ENCODE measurements around the gene MTRR. TPM values are rescaled to one million over a fixed set of nuclear protein-coding genes. Genes with fewer than 3 reads are reported as not detected.

MTRR gene
- polyA plus RNA-seq (2012; ENCODE audit: low read depth, missing spikeins): 28.2 TPM

DNA sequence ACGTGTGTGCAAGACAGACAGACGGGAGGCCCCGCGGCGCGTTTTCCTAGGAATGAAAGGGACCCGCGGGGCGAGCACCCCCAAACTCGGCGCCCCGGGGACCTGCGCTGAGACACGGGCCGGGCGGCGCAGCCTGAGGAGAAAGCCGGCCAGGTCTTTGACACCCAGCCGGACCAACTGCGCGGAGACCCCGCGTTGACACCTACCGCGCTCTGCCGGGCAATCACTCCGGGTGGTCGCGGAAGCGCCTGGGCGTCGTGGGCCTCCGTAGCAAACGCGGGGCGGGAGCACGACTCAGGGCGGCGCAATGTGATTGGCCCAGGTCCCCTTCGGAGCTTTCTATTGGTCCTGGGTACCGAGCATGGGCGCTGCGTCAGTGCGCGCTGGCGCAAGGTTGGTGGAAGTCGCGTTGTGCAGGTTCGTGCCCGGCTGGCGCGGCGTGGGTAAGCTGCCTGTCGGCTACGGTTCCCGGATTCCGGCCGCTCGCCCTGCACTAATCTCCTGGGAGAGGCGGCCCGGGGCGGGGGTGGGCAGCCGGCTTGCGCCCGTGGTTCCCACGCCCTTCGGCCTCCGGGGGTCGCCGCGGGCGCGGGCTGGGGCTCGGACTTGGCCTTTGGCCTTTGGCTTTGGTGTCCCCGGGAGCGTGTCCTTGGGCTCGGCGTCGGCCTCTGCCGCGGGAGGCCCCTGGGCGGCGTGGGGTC, at the start of gene MTRR, which contains the start of gene FASTKD3:
MTRR (plus strand) TSS at position 376 of the 701 bp plus-strand sequence. CDS start 1,647 bp downstream, outside the sequence.
FASTKD3 (minus strand) TSS at position 259 of the 701 bp plus-strand sequence. CDS start 948 bp downstream, outside the sequence.
- TF ChIP-seq POLR2A (IDR thresholded peaks at IDR 0.05; ENCODE audit: low read depth, low read length) (peak; percentile 89), TAF1 (IDR thresholded peaks at IDR 0.05; ENCODE audit: low read depth, low read length) (no peak), POU2F2 (IDR thresholded peaks at IDR 0.05; ENCODE audit: low read depth, low read length) (peak; percentile 77), POLR2AphosphoS5 (IDR thresholded peaks at IDR 0.05; ENCODE audit: low read depth, low read length) (no peak; the same call in 1 of the 2 replicates), SPI1 (IDR thresholded peaks at IDR 0.05; ENCODE audit: low read depth, low read length) (no peak), PAX5 (IDR thresholded peaks at IDR 0.05; ENCODE audit: insufficient read depth, low read length, severe bottlenecking) (no peak)
- peak; percentile 81 for DNase-seq (ENCODE audit: insufficient read length, low spot score)
- peak; percentile 99 for FAIRE-seq

DNA sequence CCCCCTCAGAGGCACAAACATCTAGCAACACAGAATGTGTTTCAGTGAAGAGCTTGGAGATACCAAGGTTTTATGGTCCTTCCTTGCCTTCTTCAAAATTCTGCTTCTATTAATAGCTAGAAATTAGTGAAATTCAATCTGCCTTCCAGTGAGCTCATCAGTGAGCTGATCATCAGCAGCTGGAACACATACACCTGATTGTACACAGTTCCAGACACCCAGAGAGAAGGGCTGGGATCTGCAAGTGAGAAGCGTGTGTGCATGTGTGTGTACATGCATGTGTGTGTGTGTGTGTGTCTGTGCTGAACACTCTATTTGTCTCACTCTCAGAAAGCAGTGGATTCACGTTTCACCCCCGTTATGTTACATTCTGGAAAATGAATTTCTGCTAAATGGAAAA, 46.5 kb upstream of the MTRR start:
- TF ChIP-seq SPI1 (IDR thresholded peaks at IDR 0.05; ENCODE audit: low read depth, low read length): no peak
- TF ChIP-seq PAX5 (IDR thresholded peaks at IDR 0.05; ENCODE audit: insufficient read depth, low read length, severe bottlenecking): no peak
- no peak for TF ChIP-seq POLR2A (IDR thresholded peaks at IDR 0.05; ENCODE audit: low read depth, low read length)
- TF ChIP-seq POLR2AphosphoS5 (IDR thresholded peaks at IDR 0.05; ENCODE audit: low read depth, low read length): no peak
- TF ChIP-seq POU2F2 (IDR thresholded peaks at IDR 0.05; ENCODE audit: low read depth, low read length): no peak
- no peak for TF ChIP-seq TAF1 (IDR thresholded peaks at IDR 0.05; ENCODE audit: low read depth, low read length)
- FAIRE-seq (no peak), DNase-seq (ENCODE audit: insufficient read length, low spot score) (no peak)

DNA sequence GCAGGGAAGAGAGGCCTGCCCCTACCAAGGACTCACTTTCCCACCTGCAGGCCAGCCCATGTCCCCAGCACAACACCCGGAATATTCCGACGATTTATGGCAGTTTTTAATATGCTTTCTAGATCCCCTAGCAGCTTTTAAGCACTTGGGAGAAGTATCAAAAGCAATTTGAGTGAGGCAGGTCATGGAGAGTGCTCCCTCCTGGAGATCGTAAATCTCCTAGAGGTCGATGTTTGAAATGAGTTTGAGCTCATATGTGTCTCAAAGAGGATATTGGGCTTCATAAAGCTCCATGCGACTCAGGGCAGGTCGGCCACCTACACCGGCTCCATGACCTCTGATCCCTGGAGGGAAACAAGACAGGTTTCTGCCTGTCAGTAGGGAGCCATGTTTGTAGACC, 45.4 kb upstream of the MTRR start:
- no peak for FAIRE-seq
- no peak for DNase-seq (ENCODE audit: insufficient read length, low spot score)

DNA sequence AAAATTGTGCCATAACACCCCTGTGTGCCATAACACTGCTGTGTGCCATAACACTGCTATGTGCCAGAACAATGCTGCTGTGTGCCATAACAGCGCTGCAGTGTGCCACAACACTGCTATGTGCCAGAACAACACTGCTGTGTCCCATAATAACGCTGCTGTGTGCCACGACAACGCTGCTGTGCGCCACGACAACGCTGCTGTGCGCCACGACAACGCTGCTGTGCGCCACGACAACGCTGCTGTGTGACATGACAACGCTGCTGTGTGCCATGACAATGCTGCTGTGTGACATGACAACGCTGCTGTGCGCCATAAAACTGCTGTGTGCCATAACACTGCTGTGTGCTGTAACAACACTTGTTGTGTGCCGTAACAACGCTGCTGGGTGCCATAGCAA, 44.0 kb upstream of the MTRR start:
- TF ChIP-seq SPI1 (IDR thresholded peaks at IDR 0.05; ENCODE audit: low read depth, low read length) (no peak), POU2F2 (IDR thresholded peaks at IDR 0.05; ENCODE audit: low read depth, low read length) (no peak), POLR2A (IDR thresholded peaks at IDR 0.05; ENCODE audit: low read depth, low read length) (no peak), TAF1 (IDR thresholded peaks at IDR 0.05; ENCODE audit: low read depth, low read length) (no peak), PAX5 (IDR thresholded peaks at IDR 0.05; ENCODE audit: insufficient read depth, low read length, severe bottlenecking) (no peak), POLR2AphosphoS5 (IDR thresholded peaks at IDR 0.05; ENCODE audit: low read depth, low read length) (no peak)
- FAIRE-seq (no peak), DNase-seq (ENCODE audit: insufficient read length, low spot score) (no peak)

More for the DNA sequence above, 45.4 kb upstream of the MTRR start:
- TF ChIP-seq SPI1 (IDR thresholded peaks at IDR 0.05; ENCODE audit: low read depth, low read length): no peak
- TF ChIP-seq POU2F2 (IDR thresholded peaks at IDR 0.05; ENCODE audit: low read depth, low read length): no peak
- TF ChIP-seq TAF1 (IDR thresholded peaks at IDR 0.05; ENCODE audit: low read depth, low read length): no peak
- TF ChIP-seq PAX5 (IDR thresholded peaks at IDR 0.05; ENCODE audit: insufficient read depth, low read length, severe bottlenecking): no peak
- no peak for TF ChIP-seq POLR2A (IDR thresholded peaks at IDR 0.05; ENCODE audit: low read depth, low read length)
- no peak for TF ChIP-seq POLR2AphosphoS5 (IDR thresholded peaks at IDR 0.05; ENCODE audit: low read depth, low read length)

DNA sequence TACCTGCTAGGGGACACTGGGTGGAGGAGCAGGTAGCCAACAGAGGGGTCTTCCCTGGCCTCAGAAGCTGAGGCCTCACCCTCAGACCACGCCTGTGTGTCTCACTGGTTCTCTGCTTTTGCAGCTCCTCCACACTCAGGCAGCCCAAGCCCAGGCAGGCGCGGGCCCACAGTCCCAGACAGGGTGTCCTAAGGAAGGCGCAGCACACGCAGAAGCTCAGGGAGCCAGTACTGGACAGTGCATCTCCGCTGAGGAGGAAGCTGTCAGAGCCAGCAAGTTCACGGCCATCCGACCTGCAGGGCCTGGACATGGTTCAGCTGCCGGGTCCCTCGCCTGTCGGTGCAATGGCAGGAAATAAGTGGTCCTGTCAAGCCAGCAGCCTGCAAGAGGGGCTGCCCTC, 43.3 kb upstream of the MTRR start:
- no peak for DNase-seq (ENCODE audit: insufficient read length, low spot score)
- FAIRE-seq: no peak
- TF ChIP-seq POU2F2 (IDR thresholded peaks at IDR 0.05; ENCODE audit: low read depth, low read length) (no peak), POLR2A (IDR thresholded peaks at IDR 0.05; ENCODE audit: low read depth, low read length) (no peak)

DNA sequence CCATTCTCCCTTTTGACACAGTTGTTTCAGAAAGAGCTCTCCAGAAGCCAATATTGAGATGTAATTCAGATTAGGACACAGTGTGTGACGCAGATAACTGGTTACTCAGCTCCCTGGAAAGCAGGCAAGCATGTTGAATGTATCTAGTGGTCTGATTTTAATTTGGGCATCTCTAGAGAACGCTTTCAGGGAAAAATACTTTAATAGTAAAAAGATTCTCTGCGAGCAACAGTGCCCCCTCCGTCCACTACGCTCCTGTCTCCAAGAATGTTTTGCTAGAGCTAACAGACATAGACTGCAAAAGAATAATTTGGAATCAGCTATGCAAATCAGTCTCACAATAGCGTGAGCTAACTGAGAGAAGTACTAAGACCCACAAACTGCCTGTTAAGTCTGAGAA, 41.3 kb upstream of the MTRR start:
- DNase-seq (ENCODE audit: insufficient read length, low spot score): no peak

GRCh38 chr5:7828269-7828668, 40.7 kb upstream of the MTRR start:
- FAIRE-seq (no peak), DNase-seq (ENCODE audit: insufficient read length, low spot score) (no peak)
- TF ChIP-seq POLR2AphosphoS5 (IDR thresholded peaks at IDR 0.05; ENCODE audit: low read depth, low read length) (no peak), SPI1 (IDR thresholded peaks at IDR 0.05; ENCODE audit: low read depth, low read length) (no peak), POLR2A (IDR thresholded peaks at IDR 0.05; ENCODE audit: low read depth, low read length) (no peak), POU2F2 (IDR thresholded peaks at IDR 0.05; ENCODE audit: low read depth, low read length) (no peak)

More for the DNA sequence above, 41.3 kb upstream of the MTRR start:
- no peak for FAIRE-seq
- TF ChIP-seq PAX5 (IDR thresholded peaks at IDR 0.05; ENCODE audit: insufficient read depth, low read length, severe bottlenecking): no peak
- no peak for TF ChIP-seq POLR2AphosphoS5 (IDR thresholded peaks at IDR 0.05; ENCODE audit: low read depth, low read length)
- TF ChIP-seq SPI1 (IDR thresholded peaks at IDR 0.05; ENCODE audit: low read depth, low read length): no peak
- TF ChIP-seq POLR2A (IDR thresholded peaks at IDR 0.05; ENCODE audit: low read depth, low read length): no peak
- TF ChIP-seq TAF1 (IDR thresholded peaks at IDR 0.05; ENCODE audit: low read depth, low read length): no peak
- no peak for TF ChIP-seq POU2F2 (IDR thresholded peaks at IDR 0.05; ENCODE audit: low read depth, low read length)

- no peak for FAIRE-seq
- TF ChIP-seq SPI1 (IDR thresholded peaks at IDR 0.05; ENCODE audit: low read depth, low read length): no peak
- no peak for TF ChIP-seq POU2F2 (IDR thresholded peaks at IDR 0.05; ENCODE audit: low read depth, low read length)
- no peak for TF ChIP-seq POLR2A (IDR thresholded peaks at IDR 0.05; ENCODE audit: low read depth, low read length)
- no peak for TF ChIP-seq TAF1 (IDR thresholded peaks at IDR 0.05; ENCODE audit: low read depth, low read length)
- TF ChIP-seq PAX5 (IDR thresholded peaks at IDR 0.05; ENCODE audit: insufficient read depth, low read length, severe bottlenecking): no peak
- TF ChIP-seq POLR2AphosphoS5 (IDR thresholded peaks at IDR 0.05; ENCODE audit: low read depth, low read length): no peak
- no peak for DNase-seq (ENCODE audit: insufficient read length, low spot score)
These were observed 34.0 kb upstream of the MTRR start for GRCh38 chr5:7834982-7835381.

DNA sequence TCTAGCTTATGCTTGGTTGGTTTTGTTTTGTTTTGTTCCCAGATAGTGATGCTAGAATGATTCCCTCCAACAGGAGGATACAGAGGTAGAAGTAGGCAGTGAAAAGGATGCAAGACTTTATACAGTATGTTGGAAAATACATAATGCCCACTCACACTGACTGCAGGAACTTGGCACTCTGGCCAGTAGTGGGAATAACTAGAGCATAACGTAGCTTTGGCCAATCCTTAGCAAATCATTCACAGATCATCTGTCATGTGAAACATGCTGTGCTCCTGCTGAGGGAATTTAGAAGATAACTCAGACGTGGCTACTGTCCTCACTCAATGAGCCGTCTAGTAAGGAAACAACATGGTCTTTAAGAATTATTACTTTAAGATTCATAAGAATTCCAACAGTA, 31.5 kb upstream of the MTRR start:
- FAIRE-seq (no peak), DNase-seq (ENCODE audit: insufficient read length, low spot score) (no peak)
- TF ChIP-seq TAF1 (IDR thresholded peaks at IDR 0.05; ENCODE audit: low read depth, low read length): no peak
- no peak for TF ChIP-seq PAX5 (IDR thresholded peaks at IDR 0.05; ENCODE audit: insufficient read depth, low read length, severe bottlenecking)
- TF ChIP-seq POU2F2 (IDR thresholded peaks at IDR 0.05; ENCODE audit: low read depth, low read length): no peak
- TF ChIP-seq POLR2AphosphoS5 (IDR thresholded peaks at IDR 0.05; ENCODE audit: low read depth, low read length): no peak
- TF ChIP-seq POLR2A (IDR thresholded peaks at IDR 0.05; ENCODE audit: low read depth, low read length): no peak
- TF ChIP-seq SPI1 (IDR thresholded peaks at IDR 0.05; ENCODE audit: low read depth, low read length): no peak

DNA sequence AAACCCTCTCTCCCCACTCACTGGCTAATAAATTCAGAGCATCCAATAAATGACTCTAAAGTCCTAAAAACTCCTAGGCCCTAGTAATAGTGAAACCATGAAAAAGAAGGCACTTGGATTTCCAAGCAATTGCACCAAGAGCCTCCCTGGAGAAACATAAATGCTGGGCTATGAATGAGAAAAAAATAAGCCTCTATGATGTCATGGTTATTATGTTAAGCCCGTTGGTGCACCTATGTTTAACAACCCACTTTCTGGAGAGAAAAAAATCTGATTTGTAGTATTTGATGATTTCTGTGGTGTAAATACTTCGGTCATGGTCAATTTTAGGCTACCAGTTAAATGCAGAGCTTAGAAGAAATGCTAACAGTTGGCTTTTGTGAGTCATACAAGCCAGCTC, 26.4 kb upstream of the MTRR start:
- FAIRE-seq (no peak), DNase-seq (ENCODE audit: insufficient read length, low spot score) (no peak)
- TF ChIP-seq POLR2AphosphoS5 (IDR thresholded peaks at IDR 0.05; ENCODE audit: low read depth, low read length): no peak
- TF ChIP-seq PAX5 (IDR thresholded peaks at IDR 0.05; ENCODE audit: insufficient read depth, low read length, severe bottlenecking): no peak
- no peak for TF ChIP-seq POU2F2 (IDR thresholded peaks at IDR 0.05; ENCODE audit: low read depth, low read length)
- no peak for TF ChIP-seq SPI1 (IDR thresholded peaks at IDR 0.05; ENCODE audit: low read depth, low read length)
- no peak for TF ChIP-seq POLR2A (IDR thresholded peaks at IDR 0.05; ENCODE audit: low read depth, low read length)
- no peak for TF ChIP-seq TAF1 (IDR thresholded peaks at IDR 0.05; ENCODE audit: low read depth, low read length)
